Stomach (tissue), 4 donors: ENCODE data around the gene PHF21B.

Experiments
- CTCF ChIP-seq, 7 experiments: fragments of 450-650 bp in 4 of 7; fragments of 200-600 bp in 3 of 7; sonication (generic) in 3 of 7; IDR thresholded peaks; one replicate each; pipeline ENCODE4 v1.5.1; 2016 to 2019; ENCODE audit warnings: antibody characterized with exemption in 7 of 7, control low read depth in 2 of 7, mild to moderate bottlenecking in 1 of 7
- POLR2A ChIP-seq, 4 donors: fragments of 450-650 bp; IDR thresholded peaks; one replicate each; pipeline ENCODE4 v1.6.1; 2016; ENCODE audit warnings: antibody characterized with exemption in 4 of 4, control low read depth in 2 of 4, mild to moderate bottlenecking in 1 of 4, moderate library complexity in 1 of 4
- POLR2AphosphoS5 ChIP-seq, 3 donors: sonication (generic); formaldehyde crosslinking; IDR thresholded peaks; one replicate each; pipeline ENCODE4 v1.6.1; 2016; ENCODE audit warnings: antibody characterized with exemption in 3 of 3

DNA sequence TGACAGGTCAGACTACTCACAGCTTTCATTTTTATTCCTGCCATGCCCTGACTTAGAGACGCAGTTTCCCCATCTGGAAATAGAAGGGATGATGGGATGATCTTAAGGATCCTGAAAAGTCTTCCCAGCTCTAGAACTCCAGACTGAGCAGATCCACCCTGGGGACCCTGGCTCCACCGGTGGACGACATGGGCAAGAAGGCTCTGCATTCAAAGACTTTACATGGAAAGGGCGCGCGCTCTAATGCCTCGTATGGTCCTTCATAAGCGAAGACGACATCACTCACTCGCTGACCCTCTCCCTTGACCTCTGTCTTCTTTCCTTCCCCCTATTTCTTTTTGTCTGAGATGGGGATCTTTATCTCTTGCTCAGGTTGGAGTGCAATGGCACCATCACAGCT is 24.4 kb upstream of the PHF21B start:
- no peak for TF ChIP-seq CTCF (IDR thresholded peaks at IDR 0.05)
- TF ChIP-seq POLR2A (IDR thresholded peaks at IDR 0.05), result no peak
- no peak for TF ChIP-seq POLR2AphosphoS5 (IDR thresholded peaks at IDR 0.05)
